K562 (cell line): ENCODE data around the gene KCP. TPM values are rescaled to one million over a fixed set of nuclear protein-coding genes. Genes with fewer than 3 reads are reported as not detected.

Experiments used
- ATF2 ChIP-seq: sonication (generic); formaldehyde crosslinking; IDR thresholded peaks from 2 replicates; pipeline ENCODE4 v1.8.1; 2022; ENCODE audit warnings: missing genetic modification reagents
- BHLHE40 ChIP-seq: IDR thresholded peaks from 2 replicates; pipeline ENCODE4 v1.6.1; 2011; ENCODE audit warnings: low read length, improper control_type of control experiment
- CHD1 ChIP-seq: fragments of 200-600 bp; sonication (generic); IDR thresholded peaks from one replicate; pipeline ENCODE4 v1.6.1; 2012; ENCODE audit warnings: mild to moderate bottlenecking, moderate library complexity, low read length, inconsistent platforms
- EP400 ChIP-seq: fragments of 450-650 bp; IDR thresholded peaks from 2 replicates; pipeline ENCODE4 v1.6.1; 2017; ENCODE audit warnings: antibody characterized with exemption, mild to moderate bottlenecking, moderate library complexity
- EWSR1 ChIP-seq: fragments of 450-650 bp; IDR thresholded peaks from 2 replicates; pipeline ENCODE4 v1.6.1; 2018; ENCODE audit warnings: borderline replicate concordance, mild to moderate bottlenecking, low read depth, moderate library complexity; ENCODE audit not compliant: partially characterized antibody
- FOXK1 ChIP-seq: sonication (generic); formaldehyde crosslinking; IDR thresholded peaks from 2 replicates; pipeline ENCODE4 v1.8.0; 2022; ENCODE audit warnings: missing genetic modification reagents, mild to moderate bottlenecking, borderline replicate concordance
- GTF2A2 ChIP-seq: IDR thresholded peaks from 2 replicates; pipeline ENCODE4 v1.6.1; 2016; ENCODE audit warnings: mild to moderate bottlenecking, missing genetic modification characterization, missing compliant biosample characterization
- HMBOX1 ChIP-seq: sonication (generic); IDR thresholded peaks from 2 replicates; pipeline ENCODE4 v1.6.1; 2016
- HNRNPUL1 ChIP-seq: fragments of 200-400 bp; formaldehyde crosslinking; IDR thresholded peaks from 2 replicates; pipeline ENCODE4 v1.6.1; 2017; ENCODE audit warnings: low read length
- KAT7 ChIP-seq: sonication (generic); formaldehyde crosslinking; IDR thresholded peaks from 2 replicates; pipeline ENCODE4 v1.8.0; 2022; ENCODE audit warnings: missing genetic modification reagents, mild to moderate bottlenecking, borderline replicate concordance
- MAFF ChIP-seq: IDR thresholded peaks from 2 replicates; pipeline ENCODE4 v1.6.1; 2012; ENCODE audit warnings: low read length, improper control_type of control experiment
- MTF1 ChIP-seq: fragments of 250-450 bp; sonication (Bioruptor Pico); IDR thresholded peaks from 2 replicates; pipeline ENCODE4 v1.9.0; 2021; ENCODE audit warnings: moderate library complexity, mild to moderate bottlenecking, inconsistent platforms, borderline replicate concordance
- NFE2L1 ChIP-seq: fragments of 450-650 bp; IDR thresholded peaks from 2 replicates; pipeline ENCODE4 v1.6.1; 2016; ENCODE audit warnings: missing genetic modification characterization, low read depth, mild to moderate bottlenecking, missing compliant biosample characterization, moderate library complexity, borderline replicate concordance
- RAD51 ChIP-seq: fragments of 450-650 bp; IDR thresholded peaks from 2 replicates; pipeline ENCODE4 v1.7.1; 2016; ENCODE audit warnings: low read depth, mild to moderate bottlenecking, borderline replicate concordance
- SAFB ChIP-seq: fragments of 200-400 bp; formaldehyde crosslinking; IDR thresholded peaks from 2 replicates; pipeline ENCODE4 v1.6.1; 2017; ENCODE audit warnings: low read depth, low read length, borderline replicate concordance
- SMAD2 ChIP-seq: fragments of 150-350 bp; IDR thresholded peaks from 2 replicates; pipeline ENCODE4 v1.6.1; 2014; ENCODE audit warnings: low read depth, mild to moderate bottlenecking, low read length
- SMARCA4 ChIP-seq: fragments of 450-650 bp; IDR thresholded peaks from 2 replicates; pipeline ENCODE4 v1.6.1; 2016
- SREBF1 ChIP-seq: fragments of 150-350 bp; IDR thresholded peaks from 2 replicates; pipeline ENCODE4 v1.6.1; 2014; ENCODE audit warnings: antibody characterized with exemption, low read depth, low read length, borderline replicate concordance
- TCF7 ChIP-seq: sonication (generic); IDR thresholded peaks from 2 replicates; pipeline ENCODE4 v1.6.1; 2016; ENCODE audit warnings: antibody characterized with exemption, borderline replicate concordance
- TCF7L2 ChIP-seq: fragments of 150-350 bp; IDR thresholded peaks from 2 replicates; pipeline ENCODE4 v1.6.1; 2016; ENCODE audit warnings: low read depth, mild to moderate bottlenecking, low read length, moderate library complexity
- TRIM24 ChIP-seq, 2 experiments: fragments of 450-650 bp; IDR thresholded peaks; 2 replicates each; pipeline ENCODE4 v1.6.1; 2016
- TSC22D4 ChIP-seq: fragments of 450-650 bp; IDR thresholded peaks from 2 replicates; pipeline ENCODE4 v1.6.1; 2016; ENCODE audit warnings: missing genetic modification characterization, missing biosample characterization, control low read depth
- ZBTB8A ChIP-seq: fragments of 450-650 bp; IDR thresholded peaks from 2 replicates; pipeline ENCODE4 v1.6.1; 2018; ENCODE audit warnings: mild to moderate bottlenecking, moderate library complexity; ENCODE audit not compliant: partially characterized antibody
- ZNF197 ChIP-seq: fragments of 200-800 bp; sonication (Bioruptor generic); IDR thresholded peaks from 2 replicates; pipeline ENCODE4 v1.6.1; 2016; ENCODE audit warnings: low read depth, missing genetic modification characterization, missing compliant biosample characterization
- ZNF212 ChIP-seq: fragments of 450-650 bp; formaldehyde crosslinking; IDR thresholded peaks from 2 replicates; pipeline ENCODE4 v1.4.0; 2020; ENCODE audit warnings: mild to moderate bottlenecking
- ZNF217 ChIP-seq: sonication (generic); formaldehyde crosslinking; IDR thresholded peaks from 2 replicates; pipeline ENCODE4 v1.8.0; 2022; ENCODE audit warnings: mild to moderate bottlenecking, missing genetic modification reagents
- ZNF347 ChIP-seq: fragments of 450-650 bp; formaldehyde crosslinking; IDR thresholded peaks from 2 replicates; pipeline ENCODE4 v1.4.0; 2020; ENCODE audit warnings: low read depth, mild to moderate bottlenecking, moderate library complexity
- polyA plus RNA-seq, 8 experiments: library from polyadenylated mRNA; depleted of rRNA in 4 of 8; stranded (reverse) in 5 of 8; unstranded in 3 of 8; fragments of >200 nt; fragmentation: Nextera tagmentation in 2 of 8; fragmentation: Illumina TruSeq in 1 of 8; extraction: Ambion mirVana in 2 of 8; extraction: Trizol in 1 of 8; gene quantifications; 2 replicates each; pipeline versions ENCODE4 v1.2.1 to v1.2.3, GENCODE V29; 2011 to 2014; ENCODE audit warnings: inconsistent platforms in 1 of 8, missing spikeins in 1 of 8
- total RNA-seq, 7 experiments: library from RNA; depleted of rRNA in 6 of 7; stranded (reverse); fragments of >200 nt in 6 of 7; fragmentation: Illumina TruSeq in 2 of 7; extraction: Trizol in 2 of 7; gene quantifications; 2 replicates each; pipeline versions ENCODE4 v1.2.1 to v1.2.3, GENCODE V29; 2011 to 2021; ENCODE audit warnings: low replicate concordance in 1 of 7

The KCP gene
- total and polyA plus RNA-seq, 9 of the 15 experiments (the other 6 are each of a cell fraction or from before 2014, with no cell fraction given), result 0.06 to 0.17 (median 0.12) TPM; not detected in 3

- TF ChIP-seq ZNF197 (CRISPR knock-in tag) (no peak), HMBOX1 (no peak), FOXK1 (CRISPR knock-in tag) (no peak), NFE2L1 (tag) (no peak), GTF2A2 (tag) (no peak), RAD51 (no peak), SAFB (no peak), KAT7 (CRISPR knock-in tag) (no peak), ZBTB8A (no peak), CHD1 (no peak), MAFF (no peak), TSC22D4 (tag) (no peak), ZNF212 (CRISPR knock-in tag) (no peak), TRIM24 (IDR thresholded peaks at IDR 0.05) (no peak; a peak in 1 of 4 replicates), SMARCA4 (peak; percentile 65; the same call in 1 of the 2 replicates), TCF7 (no peak), SMAD2 (no peak), ZNF217 (CRISPR knock-in tag) (no peak), BHLHE40 (no peak), EP400 (no peak), ATF2 (CRISPR knock-in tag) (no peak), HNRNPUL1 (no peak), MTF1 (CRISPR knock-in tag) (no peak), EWSR1 (no peak), TCF7L2 (no peak), ZNF347 (CRISPR knock-in tag) (no peak), SREBF1 (no peak)
These were observed 7.5 kb downstream of the KCP start (continued) for GRCh38 chr7:128902761-128903585.
